GM18499 (cell line): Measurements from ENCODE around the gene DVL2.

Experiments used
- ATAC-seq: cut with Tn5 transposase; IDR thresholded peaks from one replicate; pipeline ENCODE4 v1.9.1; 2021; ENCODE audit warnings: moderate number of reproducible peaks; ENCODE audit not compliant: insufficient read depth, unreplicated experiment

DVL2 gene

GRCh38 chr17:7234083-7234951, at the start of gene DVL2:
Gene DVL2, minus strand, starts transcription at chr17:7234517. Its CDS starts 255 bp downstream, at chr17:7234262.
- peak; percentile 38 for ATAC-seq

GRCh38 chr17:7283471-7284216, 49.3 kb upstream of the DVL2 start:
- no peak for ATAC-seq

GRCh38 chr17:7282752-7283321, 48.5 kb upstream of the DVL2 start:
- no peak for ATAC-seq

- no peak for ATAC-seq
These were observed 47.8 kb upstream of the DVL2 start for GRCh38 chr17:7281953-7282751.

- no peak for ATAC-seq
These were observed 47.0 kb upstream of the DVL2 start, which contains the start of gene SLC2A4 for GRCh38 chr17:7281074-7281952. Gene SLC2A4, plus strand, starts transcription at chr17:7281718. Its CDS starts 217 bp downstream, at chr17:7281935.

GRCh38 chr17:7280519-7281073, 46.3 kb upstream of the DVL2 start:
- no peak for ATAC-seq

GRCh38 chr17:7279448-7279847, 45.1 kb upstream of the DVL2 start:
- no peak for ATAC-seq

GRCh38 chr17:7266784-7267183, 32.5 kb upstream of the DVL2 start:
- ATAC-seq, result no peak

GRCh38 chr17:7263801-7264078, 29.4 kb upstream of the DVL2 start:
- no peak for ATAC-seq

GRCh38 chr17:7262935-7263800, 28.9 kb upstream of the DVL2 start:
- no peak for ATAC-seq

GRCh38 chr17:7262192-7262934, 28.0 kb upstream of the DVL2 start, which contains the start of gene CLDN7:
Gene CLDN7, minus strand, starts transcription at chr17:7262478. Its CDS starts 435 bp downstream, at chr17:7262043.
- no peak for ATAC-seq

GRCh38 chr17:7261379-7262191, 27.3 kb upstream of the DVL2 start:
- no peak for ATAC-seq

- no peak for ATAC-seq
These were observed 26.5 kb upstream of the DVL2 start for GRCh38 chr17:7260651-7261378.

GRCh38 chr17:7260151-7260550, 25.8 kb upstream of the DVL2 start:
- no peak for ATAC-seq

GRCh38 chr17:7259555-7259889, 25.2 kb upstream of the DVL2 start:
- ATAC-seq, result no peak
